Endothelial cell of umbilical vein (primary cell): ENCODE results near the gene PEDS1. TPM values are rescaled to one million over a fixed set of nuclear protein-coding genes. Genes with fewer than 3 reads are reported as not detected.

Experiments used
- BruUV-seq: library from RNA; stranded (reverse); fragments of 400-500 nt; replicated peaks from 2 replicates; lab custom pipeline; 2021; lab: Mats Ljungman, UMichigan
- CTCF ChIA-PET: fragments of 300-600, 350-600 bp; sonication (Branson Sonifier 250); formaldehyde crosslinking; loops from one replicate; lab custom pipeline; 2021; ENCODE audit warnings: antibody characterized with exemption, inconsistent platforms; lab: Charles Lee
- POLR2A ChIA-PET: fragments of 300-600, 350-600 bp; sonication (Branson Sonifier 250); formaldehyde crosslinking; loops from one replicate; lab custom pipeline; 2021; ENCODE audit warnings: antibody characterized with exemption, inconsistent platforms; lab: Charles Lee
- DNase-seq: peaks from one replicate; pipeline ENCODE4 v3.0.0-alpha.2; 2011; ENCODE audit warnings: low read depth, low spot score
- FAIRE-seq: peaks from 2 replicates; lab custom pipeline; 2011; peaks lifted over from hg19 to GRCh38; lab: Jason Lieb, UNC
- H2AFZ ChIP-seq: 2 replicates; pipeline ENCODE4 v1.6.0; 2012; ENCODE audit warnings: low read depth, low read length, control low read depth, inconsistent platforms
- H3K27ac ChIP-seq: 2 replicates; pipeline ENCODE4 v1.5.1; 2011; ENCODE audit warnings: low read depth, mild to moderate bottlenecking, control low read depth, low read length, moderate library complexity; ENCODE audit not compliant: insufficient read depth
- H3K27me3 ChIP-seq, 2 experiments: 2 replicates each; pipeline versions ENCODE4 v1.6.0 to v1.6.1; 2011; ENCODE audit warnings: low read length in 2 of 2, mixed read lengths in 1 of 2; ENCODE audit not compliant: control insufficient read depth in 2 of 2, insufficient read depth in 2 of 2
- H3K36me3 ChIP-seq, 2 experiments: 2 replicates in 1 of 2; 3 replicates in 1 of 2; pipeline ENCODE4 v1.5.1; 2011; ENCODE audit warnings: low read length in 2 of 2, mild to moderate bottlenecking in 1 of 2, moderate library complexity in 1 of 2; ENCODE audit not compliant: control insufficient read depth in 2 of 2, insufficient read depth in 2 of 2; ENCODE audit errors: extremely low read depth in 1 of 2
- H3K4me1 ChIP-seq: 3 replicates; pipeline ENCODE4 v1.5.1; 2011; ENCODE audit warnings: mild to moderate bottlenecking, low read length; ENCODE audit not compliant: control insufficient read depth, insufficient read depth; ENCODE audit errors: extremely low read depth
- H3K4me2 ChIP-seq: 2 replicates; pipeline ENCODE4 v1.6.1; 2011; ENCODE audit warnings: low read length, control low read depth, mixed read lengths; ENCODE audit not compliant: insufficient read depth
- H3K4me3 ChIP-seq, 3 experiments: fragments of 200-600 bp in 1 of 3; sonication (generic), shearing (Covaris generic) in 1 of 3; replicated peaks in 1 of 3; 2 replicates each; pipeline ENCODE4 v1.5.1; 2011 to 2016; ENCODE audit warnings: control low read depth in 3 of 3, low read length in 3 of 3, mild to moderate bottlenecking in 2 of 3, inconsistent platforms in 1 of 3, low read depth in 1 of 3, moderate library complexity in 1 of 3; ENCODE audit not compliant: insufficient read depth in 1 of 3
- H3K79me2 ChIP-seq: 2 replicates; pipeline ENCODE4 v1.6.0; 2012; ENCODE audit warnings: low read length, inconsistent platforms; ENCODE audit not compliant: control insufficient read depth, insufficient read depth
- H3K9ac ChIP-seq: replicated peaks from 2 replicates; pipeline ENCODE3; 2011; ENCODE audit warnings: low read length, control low read depth; ENCODE audit not compliant: insufficient read depth; ENCODE audit errors: extremely low read depth
- H3K9me1 ChIP-seq: replicated peaks from 3 replicates; pipeline ENCODE4 v1.6.0; 2011; ENCODE audit warnings: mild to moderate bottlenecking, low read length; ENCODE audit not compliant: control insufficient read depth, insufficient read depth; ENCODE audit errors: extremely low read depth
- H3K9me3 ChIP-seq: replicated peaks from 2 replicates; pipeline ENCODE4 v1.5.1; 2012; ENCODE audit warnings: low read length, inconsistent platforms; ENCODE audit not compliant: control insufficient read depth, insufficient read depth
- H4K20me1 ChIP-seq: replicated peaks from 2 replicates; pipeline ENCODE3; 2011; ENCODE audit warnings: mild to moderate bottlenecking, low read length; ENCODE audit not compliant: control insufficient read depth, insufficient read depth; ENCODE audit errors: extremely low read depth
- EZH2 ChIP-seq: IDR thresholded peaks from 2 replicates; pipeline ENCODE4 v1.6.1; 2012; ENCODE audit warnings: borderline replicate concordance, low read depth, mild to moderate bottlenecking, moderate library complexity, low read length, inconsistent platforms; ENCODE audit not compliant: severe bottlenecking
- GATA2 ChIP-seq: IDR thresholded peaks from 2 replicates; pipeline ENCODE4 v1.7.0; 2011; ENCODE audit warnings: low read depth, mild to moderate bottlenecking, moderate library complexity, mixed read lengths, low read length; ENCODE audit not compliant: insufficient read length, insufficient read depth
- JUN ChIP-seq: IDR thresholded peaks from 2 replicates; pipeline ENCODE4 v1.6.1; 2011; ENCODE audit warnings: borderline replicate concordance, low read depth; ENCODE audit not compliant: insufficient read length, insufficient read depth
- MYC ChIP-seq: IDR thresholded peaks from one replicate; pipeline ENCODE4 v1.6.1; 2011; ENCODE audit warnings: mild to moderate bottlenecking, low read depth, low read length
- POLR2A ChIP-seq: IDR thresholded peaks from 2 replicates; pipeline ENCODE4 v1.6.1; 2012; ENCODE audit warnings: low read depth, mild to moderate bottlenecking, control low read depth, low read length
- dilution Hi-C: fragments of 300-500 bp; cut with MboI; formaldehyde crosslinking; loops from one replicate; pipeline ENCODE4 v1.15.0; 2019; ENCODE audit warnings: low sequenced_read_pairs; ENCODE audit not compliant: extremely low pct_ligation_motif_present
- intact Hi-C: fragments of 100-400 bp; cut with micrococcal nuclease; formaldehyde crosslinking; loops from one replicate; pipeline ENCODE4 v1.10.0; 2022
- polyA plus RNA-seq, 4 experiments: library from polyadenylated mRNA; depleted of rRNA in 3 of 4; stranded (reverse) in 3 of 4; unstranded in 1 of 4; fragments of >200 nt; gene quantifications; 2 replicates each; pipeline versions ENCODE4 v1.2.1 to v1.2.3, GENCODE V29; 2011 to 2012; ENCODE audit warnings: missing spikeins in 1 of 4
- total RNA-seq: library from RNA; stranded (reverse); gene quantifications from 2 replicates; pipeline ENCODE4 v1.2.3, GENCODE V29; 2021

PEDS1 gene
- total and polyA plus RNA-seq, 2 donors (not counting 3 experiments of a cell fraction or from before 2014, with no cell fraction given), result 62.7 to 131 TPM

DNA sequence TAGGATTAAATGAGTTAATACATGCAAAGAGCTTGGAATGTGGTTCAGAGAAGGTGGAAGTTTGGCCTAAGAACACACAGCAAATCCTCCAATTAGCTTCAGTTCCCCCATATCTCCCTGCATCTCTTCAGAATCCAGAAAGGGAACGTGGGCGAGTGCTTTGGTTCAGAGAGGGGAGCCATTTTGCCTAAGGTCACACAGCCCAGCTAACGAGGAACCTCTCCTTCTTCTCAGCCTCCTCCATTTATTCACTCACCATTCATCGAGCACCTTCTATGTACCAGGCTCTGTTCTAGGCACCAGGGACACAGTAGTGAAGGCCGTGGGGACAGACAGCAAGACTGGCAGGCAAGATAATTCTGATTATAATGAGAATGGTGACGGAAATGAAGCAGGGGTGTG lies 34.8 kb upstream of the PEDS1 start:
- CTCF ChIA-PET, result interaction anchor here (0.7 to 5.5 kb wide), 9 partner anchors 212 to 561 kb away, joined by 3 to 52 read pairs (median 5); no protein-coding TSS in a partner anchor
- BruUV-seq, result no TSS peak
- TF ChIP-seq MYC (no peak), JUN (no peak), POLR2A (no peak), GATA2 (no peak), EZH2 (no peak)
- Histone ChIP-seq H3K4me2 (no peak overlapping the region), H3K27ac (no peak overlapping the region), H3K4me1 (peaks cover 10% of the 10 kb centered on the region), H3K9me3 (no peaks in the 10 kb centered on the region), H3K9ac (no peak overlapping the region), H3K36me3 (no peaks in the 10 kb centered on the region), H3K79me2 (peaks cover 9% of the 10 kb centered on the region), H3K27me3 (peaks cover 0 to 2% of the 10 kb centered on the region in 2 experiments), H3K9me1 (no peaks in the 10 kb centered on the region), H3K4me3 (no peak overlapping the region), H2AFZ (no peak overlapping the region), H4K20me1 (no peaks in the 10 kb centered on the region)
- dilution Hi-C loops (no loop called here), intact Hi-C loops (no loop called here)
- POLR2A ChIA-PET, result no interaction called here
- FAIRE-seq (no peak), DNase-seq (no peak)

DNA sequence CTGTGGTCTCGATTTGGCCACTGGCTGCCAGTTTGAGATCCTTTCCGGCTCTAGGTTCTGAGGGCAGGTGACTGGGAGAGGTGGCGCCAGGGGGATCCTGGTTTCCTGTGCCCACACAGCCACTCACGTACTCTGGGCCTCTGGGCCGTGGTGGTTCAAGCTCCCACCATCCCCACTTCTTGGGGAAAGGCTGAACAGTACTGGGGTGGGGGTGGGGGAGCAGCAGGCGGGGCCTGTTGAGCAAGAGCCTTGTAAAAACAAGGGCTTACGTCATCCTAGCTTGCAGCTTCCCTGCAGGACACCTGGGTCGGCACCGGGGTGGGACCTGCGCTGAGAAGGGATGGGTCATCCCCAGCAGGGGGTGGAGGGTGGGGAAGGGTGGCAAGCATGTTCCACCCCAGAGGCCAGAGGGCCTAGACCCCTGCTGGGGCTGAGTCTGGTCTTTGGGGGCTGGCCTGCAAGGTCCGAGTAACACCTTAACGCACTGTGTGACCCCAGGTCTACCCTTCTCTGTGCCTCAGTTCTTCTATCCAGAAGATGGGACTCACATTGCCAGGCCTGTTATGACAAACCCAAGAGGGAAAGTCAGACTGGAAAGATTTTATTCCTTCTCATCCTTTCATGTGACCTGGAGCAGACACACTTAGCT lies 34.0 kb upstream of the PEDS1 start:
- Histone ChIP-seq H3K4me1 (peaks cover 2% of the 10 kb centered on the region), H3K79me2 (peaks cover 1% of the 10 kb centered on the region), H3K27ac (no peak overlapping the region), H2AFZ (no peak overlapping the region), H3K27me3 (peaks cover 0 to 2% of the 10 kb centered on the region in 2 experiments), H3K9me3 (no peaks in the 10 kb centered on the region), H3K36me3 (no peaks in the 10 kb centered on the region), H3K9ac (no peak overlapping the region), H3K4me3 (no peak overlapping the region), H3K9me1 (no peaks in the 10 kb centered on the region), H4K20me1 (no peaks in the 10 kb centered on the region), H3K4me2 (no peak overlapping the region)
- ChIA-PET POLR2A (no interaction called here), CTCF (interaction anchor here (0.7 to 5.5 kb wide), 10 partner anchors 212 to 607 kb away, joined by 3 to 52 read pairs (median 4); partner anchors contain the start of gene BCAS4)
- no peak for DNase-seq
- intact Hi-C loops, result loop anchor here (2.0 kb wide), 1 partner anchor 557 kb away; no protein-coding TSS in a partner anchor
- no peak for FAIRE-seq
- dilution Hi-C loops, result no loop called here
- no TSS peak for BruUV-seq
- no peak for TF ChIP-seq MYC
